ENCODE results near the gene SMCR8. TPM values are rescaled to one million over a fixed set of nuclear protein-coding genes. Genes with fewer than 3 reads are reported as not detected.
"Not testable (repeated sequence)": the region's sequence is repeated elsewhere in the genome, so short reads cannot be mapped to it uniquely, and the experiment has no call there.

SMCR8 gene
- total RNA-seq, 3 donors from 2014 or later, result 20.1 to 24.1 (median 21.9) TPM

DNA sequence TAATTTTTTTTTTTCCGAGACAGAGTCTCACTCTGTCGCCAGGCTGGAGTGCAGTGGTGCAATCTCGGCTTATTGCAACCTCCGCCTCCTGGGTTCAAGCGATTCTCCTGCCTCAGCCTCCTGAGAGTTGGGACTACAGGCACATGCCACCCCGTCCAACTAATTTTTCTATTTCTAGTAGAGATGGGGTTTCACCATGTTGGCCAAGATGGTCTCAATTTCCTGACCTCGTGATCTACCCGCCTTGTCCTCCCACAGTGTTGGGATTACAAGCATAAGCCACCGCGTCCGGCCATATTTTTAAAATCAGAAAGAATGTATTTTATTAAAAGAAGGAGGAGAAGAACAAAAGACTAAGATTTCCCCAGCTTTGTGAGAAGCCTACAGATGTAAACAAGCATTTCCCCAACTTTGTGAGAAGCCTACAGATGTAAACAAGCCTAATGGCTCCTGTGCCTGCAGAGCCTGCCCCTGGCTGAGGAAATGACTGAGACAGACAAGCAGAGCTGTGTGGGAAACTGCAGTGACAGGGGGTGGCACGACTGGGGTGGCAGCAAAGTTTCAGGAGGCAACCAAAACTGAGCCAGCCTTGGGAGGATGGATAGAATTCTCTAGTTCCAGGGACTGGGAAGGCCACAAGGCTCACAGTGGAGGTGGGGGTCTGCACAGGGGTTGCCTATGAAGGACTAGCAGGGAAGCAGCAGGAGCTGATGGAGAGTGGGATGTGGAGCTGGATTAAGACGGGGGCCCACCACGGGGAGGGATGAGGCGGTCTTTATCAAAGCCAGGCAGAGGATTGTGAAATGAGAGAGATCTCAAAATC, 23.2 kb upstream of the SMCR8 start:
- intact Hi-C loops (cut with DNase I, micrococcal nuclease), result no loop called here
- no peak overlapping the region for H3K4me3 ChIP-seq
- H3K9me3 ChIP-seq, result no peaks in the 10 kb centered on the region
- ATAC-seq (no peak), DNase-seq (no peak)
- H3K36me3 ChIP-seq (ENCODE audit: low read depth), result no peaks in the 10 kb centered on the region
- H3K4me1 ChIP-seq (ENCODE audit: low read depth), result no peaks in the 10 kb centered on the region
- TF ChIP-seq, protein P1, sequence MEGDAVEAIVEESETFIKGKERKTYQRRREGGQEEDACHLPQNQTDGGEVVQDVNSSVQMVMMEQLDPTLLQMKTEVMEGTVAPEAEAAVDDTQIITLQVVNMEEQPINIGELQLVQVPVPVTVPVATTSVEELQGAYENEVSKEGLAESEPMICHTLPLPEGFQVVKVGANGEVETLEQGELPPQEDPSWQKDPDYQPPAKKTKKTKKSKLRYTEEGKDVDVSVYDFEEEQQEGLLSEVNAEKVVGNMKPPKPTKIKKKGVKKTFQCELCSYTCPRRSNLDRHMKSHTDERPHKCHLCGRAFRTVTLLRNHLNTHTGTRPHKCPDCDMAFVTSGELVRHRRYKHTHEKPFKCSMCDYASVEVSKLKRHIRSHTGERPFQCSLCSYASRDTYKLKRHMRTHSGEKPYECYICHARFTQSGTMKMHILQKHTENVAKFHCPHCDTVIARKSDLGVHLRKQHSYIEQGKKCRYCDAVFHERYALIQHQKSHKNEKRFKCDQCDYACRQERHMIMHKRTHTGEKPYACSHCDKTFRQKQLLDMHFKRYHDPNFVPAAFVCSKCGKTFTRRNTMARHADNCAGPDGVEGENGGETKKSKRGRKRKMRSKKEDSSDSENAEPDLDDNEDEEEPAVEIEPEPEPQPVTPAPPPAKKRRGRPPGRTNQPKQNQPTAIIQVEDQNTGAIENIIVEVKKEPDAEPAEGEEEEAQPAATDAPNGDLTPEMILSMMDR (IDR thresholded peaks at IDR 0.05), result no peak

DNA sequence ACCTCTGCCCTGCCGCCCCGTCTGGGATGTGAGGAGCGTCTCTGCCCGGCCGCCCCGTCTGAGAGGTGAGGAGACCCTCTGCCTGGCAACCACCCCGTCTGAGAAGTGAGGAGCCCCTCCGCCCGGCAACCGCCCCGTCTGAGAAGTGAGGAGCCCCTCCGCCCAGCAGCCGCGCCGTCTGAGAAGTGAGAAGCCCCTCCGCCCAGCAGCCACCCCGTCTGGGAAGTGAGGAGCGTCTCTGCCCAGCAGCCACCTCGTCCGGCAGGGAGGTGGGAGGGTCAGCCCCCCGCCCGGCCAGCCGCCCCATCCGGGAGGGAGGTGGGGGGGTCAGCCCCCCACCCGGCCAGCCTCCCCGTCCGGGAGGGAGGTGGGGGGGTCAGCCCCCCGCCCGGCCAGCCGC, 17.0 kb upstream of the SMCR8 start:
- H3K4me1 ChIP-seq (ENCODE audit: low read depth); H3K4me3 ChIP-seq; H3K36me3 ChIP-seq (ENCODE audit: low read depth); intact Hi-C loops (cut with DNase I, micrococcal nuclease); ATAC-seq; DNase-seq; H3K9me3 ChIP-seq: not testable (repeated sequence)

DNA sequence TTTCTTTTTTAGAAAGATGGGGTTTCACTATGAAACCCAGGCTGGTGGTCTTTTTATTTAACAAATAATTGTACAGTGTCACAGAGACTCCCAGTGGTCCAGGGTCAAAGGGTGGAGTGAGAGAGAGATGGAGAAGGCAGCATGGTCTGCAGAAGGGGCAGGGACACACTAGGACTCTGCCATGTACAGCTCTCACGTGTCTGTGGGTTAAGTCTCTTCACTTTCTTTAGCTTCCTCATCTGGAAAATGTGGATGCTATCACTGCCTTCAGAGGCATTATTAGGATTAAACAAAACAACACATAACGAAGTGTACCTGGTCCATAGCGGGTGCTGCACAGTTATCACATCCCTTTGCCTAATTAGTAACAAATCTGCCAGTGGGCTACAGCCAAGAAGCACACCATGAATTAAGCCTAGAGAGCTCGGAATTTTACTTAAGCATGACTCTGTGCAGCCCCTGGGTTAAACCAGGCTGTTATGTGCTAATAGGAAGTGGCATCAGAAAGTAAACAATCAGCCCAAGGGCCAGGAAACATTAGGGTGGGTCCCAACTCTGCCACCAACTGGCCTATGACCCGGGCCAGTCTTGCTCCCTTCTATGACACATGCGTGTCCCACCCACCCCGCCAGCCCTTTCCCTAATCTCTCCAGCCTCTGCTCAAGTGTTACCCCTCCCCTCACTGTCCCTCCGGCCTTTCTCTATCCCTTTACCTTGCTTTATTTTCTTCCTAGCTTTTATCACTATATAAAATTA, 14.2 kb upstream of the SMCR8 start:
- no peaks in the 10 kb centered on the region for H3K9me3 ChIP-seq
- intact Hi-C loops (cut with DNase I, micrococcal nuclease), result no loop called here
- TF ChIP-seq, protein P1 (IDR thresholded peaks at IDR 0.05), result no peak
- H3K4me3 ChIP-seq, result no peak overlapping the region
- no peak for ATAC-seq
- no peak for DNase-seq
- H3K4me1 ChIP-seq (ENCODE audit: low read depth), result no peaks in the 10 kb centered on the region
- H3K36me3 ChIP-seq (ENCODE audit: low read depth), result peaks cover 11% of the 10 kb centered on the region

DNA sequence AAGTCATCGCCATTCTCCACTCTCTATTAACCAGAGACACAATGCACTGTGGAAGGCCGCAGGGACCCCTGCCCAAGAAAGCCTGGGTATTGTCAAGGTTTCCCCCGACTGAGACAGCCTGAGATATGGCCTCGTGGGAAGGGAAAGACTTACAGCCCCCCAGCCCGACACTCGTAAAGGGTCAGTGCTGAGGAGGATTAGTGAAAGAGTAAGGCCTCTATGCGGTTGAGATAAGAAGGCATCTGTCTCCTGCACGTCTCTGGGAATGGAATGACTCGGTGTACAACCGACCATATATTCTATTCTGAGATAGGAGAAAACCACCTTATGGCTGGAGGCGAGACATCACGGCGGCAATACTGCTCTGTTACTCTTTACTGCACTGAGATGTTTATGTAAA, 11.9 kb upstream of the SMCR8 start:
- H3K9me3 ChIP-seq; DNase-seq; ATAC-seq; intact Hi-C loops (cut with DNase I, micrococcal nuclease); H3K4me3 ChIP-seq; H3K4me1 ChIP-seq (ENCODE audit: low read depth): not testable (repeated sequence)
- H3K36me3 ChIP-seq (ENCODE audit: low read depth), result peaks cover 11% of the 10 kb centered on the region

DNA sequence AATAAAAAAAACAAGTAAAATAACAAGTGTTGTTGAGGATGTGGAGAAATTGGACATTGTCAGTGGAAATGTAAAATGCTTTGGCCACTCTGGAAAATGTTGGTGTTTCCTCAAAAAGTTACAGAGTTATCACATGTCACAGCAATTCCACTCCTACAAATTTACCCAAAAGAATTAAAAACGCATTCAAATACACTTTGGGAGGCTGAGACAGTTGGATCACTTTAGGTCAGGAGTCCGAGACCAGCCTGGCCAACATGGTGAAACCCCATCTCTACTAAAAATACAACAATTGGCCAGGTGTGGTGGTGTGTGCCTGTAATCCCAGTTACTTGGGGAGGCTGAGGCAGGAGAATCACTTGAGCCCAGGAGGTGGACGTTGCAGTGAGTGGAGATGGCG, 5.9 kb upstream of the SMCR8 start:
- TF ChIP-seq, protein P1 (IDR thresholded peaks at IDR 0.05), result no peak
- Histone ChIP-seq H3K9me3 (no peaks in the 10 kb centered on the region), H3K36me3 (ENCODE audit: low read depth) (peaks cover 7% of the 10 kb centered on the region), H3K4me1 (ENCODE audit: low read depth) (peaks cover 14% of the 10 kb centered on the region), H3K4me3 (no peak overlapping the region)
- DNase-seq, result no peak
- intact Hi-C loops (cut with DNase I, micrococcal nuclease), result no loop called here
- no peak for ATAC-seq

DNA sequence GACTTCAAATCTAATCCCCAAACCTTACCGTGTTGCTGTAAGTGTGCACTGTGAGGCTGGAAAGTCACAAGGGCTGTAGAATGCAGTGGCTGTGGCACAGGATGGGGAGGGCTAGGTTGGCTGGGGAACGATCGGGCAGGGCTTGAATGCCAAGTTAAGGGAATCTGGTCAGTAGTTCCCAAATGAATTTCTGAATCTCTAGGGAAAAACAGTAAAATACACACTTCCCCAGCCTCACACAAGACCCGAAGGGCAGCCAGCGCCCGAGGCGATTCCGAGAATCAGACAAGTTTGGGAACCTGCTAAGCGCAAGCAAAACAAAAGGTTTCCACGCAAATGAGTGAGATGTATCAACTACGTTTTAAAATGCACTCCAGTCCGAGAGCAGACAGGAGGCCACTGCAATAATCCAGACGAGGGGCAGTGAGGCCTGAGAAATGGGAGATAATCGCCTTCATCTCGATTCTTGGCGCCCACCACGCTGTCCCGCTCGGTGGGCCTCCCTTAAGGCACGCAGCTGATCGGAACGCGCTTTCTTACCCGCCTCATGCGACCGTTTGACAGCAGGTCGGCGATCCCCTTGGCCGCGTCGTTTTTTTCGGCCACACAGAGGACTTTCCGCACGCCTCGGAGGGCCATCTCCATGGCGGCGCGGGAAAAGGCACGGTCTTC, 898 bp upstream of the SMCR8 start:
- Histone ChIP-seq H3K9me3 (no peaks in the 10 kb centered on the region), H3K36me3 (ENCODE audit: low read depth) (no peaks in the 10 kb centered on the region), H3K4me1 (ENCODE audit: low read depth) (peaks cover 48% of the 10 kb centered on the region), H3K4me3 (peak overlapping the region; percentile 85)
- intact Hi-C loops (cut with DNase I, micrococcal nuclease), result no loop called here
- DNase-seq, result peak in 1 of 3 donors; percentile 13
- TF ChIP-seq, protein P1 (IDR thresholded peaks at IDR 0.05), result no peak
- peak; percentile 7 for ATAC-seq

Data from mucosa of descending colon (tissue), 3 donors.